ENCODE measurements around the gene GGNBP2. TPM values are rescaled to one million over a fixed set of nuclear protein-coding genes. Genes with fewer than 3 reads are reported as not detected.
A peak's percentile ranks its signal among the peaks of the same experiment; 100 is the strongest.

GGNBP2 gene
- total and polyA plus RNA-seq, 3 donors from 2014 or later, result 104 to 144 (median 118) TPM

GRCh38 chr17:36546418-36547093 is 1.8 kb downstream of the GGNBP2 start:
- peak overlapping the region in 1 of 2 donors; percentile 100 for H3K27ac ChIP-seq
- H3K4me3 ChIP-seq, result peak overlapping the region; percentile 92 to 96
- H3K27me3 ChIP-seq, result no peaks in the 10 kb centered on the region
- peaks cover 35% of the 10 kb centered on the region for H3K4me1 ChIP-seq
- TF ChIP-seq POLR2A (IDR thresholded peaks at IDR 0.05), result no peak
- TF ChIP-seq CTCF (IDR thresholded peaks at IDR 0.05), result no peak
- H3K36me3 ChIP-seq (ENCODE audit: low read depth, missing control alignments), result no peaks in the 10 kb centered on the region
- no peak for DNase-seq
- no peaks in the 10 kb centered on the region for H3K9me3 ChIP-seq
- intact Hi-C loops (cut with DNase I; ENCODE audit: low total_unique reads), result loop anchor here (10.0 kb wide), 1 partner anchor 48 kb away; the partner anchor contains the start of gene DHRS11
- WGBS, 2 donors, result 14 to 15% methylated on average over 7 of the region's 7 CpGs

DNA sequence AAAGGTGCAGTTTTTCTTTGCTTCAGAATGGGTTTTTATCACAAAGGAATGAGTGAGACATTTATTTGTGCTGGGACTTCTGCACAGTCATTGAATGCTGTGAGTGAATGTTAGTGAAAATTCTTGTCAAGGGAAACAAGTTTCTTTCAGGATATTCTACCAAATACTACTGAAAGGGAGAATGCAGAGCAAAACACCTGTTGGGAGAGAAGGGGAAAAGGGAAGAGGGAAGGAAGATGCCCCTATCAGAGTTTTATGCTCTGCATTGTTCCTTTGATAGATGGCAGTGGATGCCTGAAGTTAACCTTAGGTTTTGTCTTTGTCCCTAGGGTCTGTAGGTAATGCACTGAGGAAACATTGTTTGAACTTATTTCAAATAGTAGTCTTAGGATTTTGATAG is 3.1 kb downstream of the GGNBP2 start:
- intact Hi-C loops (cut with DNase I; ENCODE audit: low total_unique reads), result loop anchor here (10.0 kb wide), 1 partner anchor 47 kb away; the partner anchor contains the start of gene DHRS11
- no peak for DNase-seq
- Histone ChIP-seq H3K27ac (no peak overlapping the region), H3K27me3 (no peaks in the 10 kb centered on the region), H3K36me3 (ENCODE audit: low read depth, missing control alignments) (no peaks in the 10 kb centered on the region), H3K4me1 (peaks cover 35% of the 10 kb centered on the region), H3K9me3 (no peaks in the 10 kb centered on the region), H3K4me3 (no peak overlapping the region)
- no peak for TF ChIP-seq CTCF (IDR thresholded peaks at IDR 0.05)
- TF ChIP-seq POLR2A (IDR thresholded peaks at IDR 0.05), result no peak

DNA sequence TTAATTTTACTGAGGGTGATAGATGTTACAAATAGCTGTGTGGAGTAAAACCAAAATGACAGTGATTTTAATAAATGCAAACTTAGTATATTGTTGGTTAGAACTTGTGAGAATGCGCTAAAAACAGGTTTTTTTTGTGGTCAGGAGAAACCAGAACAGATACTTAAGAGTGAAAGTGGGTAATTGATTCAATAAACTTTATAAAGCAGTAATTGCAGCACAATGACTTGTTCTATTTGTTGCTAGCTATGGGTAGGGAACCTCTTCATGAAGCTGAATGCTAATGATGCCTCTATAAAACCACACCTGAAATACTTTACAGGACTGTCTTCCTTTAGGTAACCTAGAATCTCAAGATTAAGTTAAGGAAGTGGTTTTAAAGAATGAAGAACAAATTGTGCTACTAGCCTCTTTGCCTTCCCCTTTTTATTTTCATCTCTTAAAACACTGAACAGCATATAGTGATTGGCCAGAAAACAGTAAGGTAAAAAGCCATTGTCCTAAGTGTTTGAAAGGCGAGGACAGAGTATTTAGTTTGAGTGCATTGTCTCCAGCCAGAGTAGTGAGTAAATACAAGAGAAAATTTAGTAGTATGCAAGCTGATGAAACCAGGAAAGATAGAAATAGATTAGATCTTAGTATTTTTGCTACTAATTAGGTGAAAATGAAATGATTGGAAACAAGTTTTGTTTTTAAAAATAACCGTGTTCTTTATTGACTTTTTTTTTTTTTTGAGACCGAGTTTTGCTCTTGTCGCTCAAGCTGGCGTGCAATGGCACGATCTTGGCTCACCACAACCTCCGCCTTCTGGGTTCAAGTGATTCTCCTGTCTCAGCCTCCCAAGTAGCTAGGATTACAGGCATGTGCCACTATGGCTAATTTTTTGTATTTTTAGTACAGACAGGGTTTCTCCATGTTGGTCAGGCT is 6.0 kb downstream of the GGNBP2 start:
- Histone ChIP-seq H3K4me1 (peaks cover 28% of the 10 kb centered on the region), H3K27ac (no peak overlapping the region), H3K4me3 (no peak overlapping the region), H3K9me3 (no peaks in the 10 kb centered on the region), H3K27me3 (no peaks in the 10 kb centered on the region), H3K36me3 (ENCODE audit: low read depth, missing control alignments) (no peaks in the 10 kb centered on the region)
- 75 to 77% methylated on average over 8 of the region's 8 CpGs for WGBS, 2 donors
- no peak for DNase-seq
- intact Hi-C loops (cut with DNase I; ENCODE audit: low total_unique reads), result no loop called here
- TF ChIP-seq CTCF (IDR thresholded peaks at IDR 0.05) (no peak), POLR2A (IDR thresholded peaks at IDR 0.05) (no peak)

DNA sequence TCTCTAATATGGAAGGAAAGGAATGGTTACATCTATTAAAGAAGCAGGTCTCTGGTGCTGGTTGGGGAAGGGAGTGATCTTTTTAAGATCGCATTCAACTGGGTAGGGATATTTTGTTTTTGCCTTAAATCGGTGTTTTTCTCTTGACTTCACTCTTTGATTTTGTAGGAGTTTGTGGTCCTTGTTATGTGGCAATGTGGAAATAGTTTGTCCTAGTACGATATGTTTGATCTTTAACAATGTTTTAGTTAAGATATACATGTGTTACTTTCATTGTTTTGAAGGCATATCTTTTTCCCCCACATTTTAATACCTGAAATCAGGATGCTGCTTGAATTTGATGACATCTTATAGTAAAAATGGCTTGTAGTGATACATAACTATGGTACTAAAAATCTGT is 8.7 kb downstream of the GGNBP2 start:
- 75 to 80% methylated on average over 3 of the region's 3 CpGs for WGBS, 2 donors
- Histone ChIP-seq H3K4me1 (peaks cover 4% of the 10 kb centered on the region), H3K27ac (no peak overlapping the region), H3K9me3 (no peaks in the 10 kb centered on the region), H3K36me3 (ENCODE audit: low read depth, missing control alignments) (no peaks in the 10 kb centered on the region), H3K4me3 (no peak overlapping the region), H3K27me3 (no peaks in the 10 kb centered on the region)
- TF ChIP-seq POLR2A (IDR thresholded peaks at IDR 0.05), result no peak
- TF ChIP-seq CTCF (IDR thresholded peaks at IDR 0.05), result no peak
- no peak for DNase-seq
- intact Hi-C loops (cut with DNase I; ENCODE audit: low total_unique reads), result no loop called here
